Esophagus squamous epithelium (tissue), 4 donors: ENCODE measurements around the gene TANGO6.

Experiments
- CTCF ChIP-seq, 6 experiments: fragments of 450-650 bp in 4 of 6; fragments of 200-600 bp in 2 of 6; sonication (generic) in 2 of 6; IDR thresholded peaks; one replicate each; pipeline ENCODE4 v1.5.1; 2016 to 2019; ENCODE audit warnings: antibody characterized with exemption in 6 of 6, mild to moderate bottlenecking in 4 of 6, moderate library complexity in 4 of 6
- POLR2A ChIP-seq, 4 donors: fragments of 450-650 bp; IDR thresholded peaks; one replicate each; pipeline ENCODE4 v1.6.1; 2017; ENCODE audit warnings: antibody characterized with exemption in 4 of 4, mild to moderate bottlenecking in 4 of 4, moderate library complexity in 3 of 4

- TF ChIP-seq POLR2A (IDR thresholded peaks at IDR 0.05) = no peak
- TF ChIP-seq CTCF (IDR thresholded peaks at IDR 0.05) = no peak
Observed at GRCh38 chr16:68848786-68849185, 5.5 kb downstream of the TANGO6 start.
